T-cell (primary cell): Measurements from ENCODE around the gene VARS2. TPM values are rescaled to one million over a fixed set of nuclear protein-coding genes. Genes with fewer than 3 reads are reported as not detected.
A peak's percentile ranks its signal among the peaks of the same experiment; 100 is the strongest.
"Not testable (repeated sequence)": the region's sequence is repeated elsewhere in the genome, so short reads cannot be mapped to it uniquely, and the experiment has no call there.

Experiments used
- ATAC-seq, 4 experiments: fragments of 200-7000 bp in 3 of 4; fragments of 150-1000 bp in 1 of 4; cut with Tn5 transposase; replicated peaks in 1 of 4; 1 replicate in 3 of 4; 2 replicates in 1 of 4; pipeline ENCODE4 v1.10.0; 2021; ENCODE audit warnings: moderate library complexity in 3 of 4, mild to moderate bottlenecking in 2 of 4, moderate number of reproducible peaks in 1 of 4
- CTCF ChIA-PET, 2 donors: fragments of 300-600 bp; sonication (Branson Sonifier 250); formaldehyde crosslinking; loops; one replicate each; lab custom pipeline; 2022; ENCODE audit warnings: antibody characterized with exemption in 2 of 2; lab: Charles Lee
- POLR2A ChIA-PET, 2 donors: fragments of 300-600 bp; sonication (Branson Sonifier 250); formaldehyde crosslinking; loops; one replicate each; lab custom pipeline; 2022; ENCODE audit warnings: antibody characterized with exemption in 2 of 2; lab: Charles Lee
- DNase-seq, 35 experiments: peaks; one replicate each; pipeline versions ENCODE4 v3.0.0 to v3.0.0-alpha.2; 2013 to 2023
- H3K27ac ChIP-seq: one replicate; pipeline ENCODE4 v1.5.1; 2013; ENCODE audit warnings: low read length
- H3K27me3 ChIP-seq, 2 experiments: replicated peaks in 1 of 2; 1 replicate in 1 of 2; 2 replicates in 1 of 2; pipeline versions ENCODE4 v1.6.1 to v1.7.0; 2013; ENCODE audit warnings: low read length in 1 of 2, mixed read lengths in 1 of 2; ENCODE audit not compliant: control insufficient read depth in 2 of 2, insufficient read depth in 2 of 2; ENCODE audit errors: extremely low read depth in 1 of 2
- H3K36me3 ChIP-seq, 2 donors: 1 replicate in 1 of 2; 2 replicates in 1 of 2; pipeline versions ENCODE4 v1.6.1 to v1.7.0; 2013; ENCODE audit warnings: low read length in 1 of 2; ENCODE audit not compliant: control insufficient read depth in 2 of 2, insufficient read depth in 1 of 2; ENCODE audit errors: extremely low read depth in 1 of 2
- H3K4me1 ChIP-seq, 2 experiments: 1 replicate in 1 of 2; 2 replicates in 1 of 2; pipeline versions ENCODE4 v1.6.1 to v1.7.0; 2013; ENCODE audit warnings: low read length in 2 of 2, mixed read lengths in 1 of 2; ENCODE audit not compliant: insufficient read depth in 2 of 2, control insufficient read depth in 1 of 2; ENCODE audit errors: extremely low read depth in 1 of 2
- H3K4me3 ChIP-seq, 2 donors: 1 replicate in 1 of 2; 2 replicates in 1 of 2; pipeline versions ENCODE4 v1.5.1 to v1.7.0; 2013; ENCODE audit warnings: mild to moderate bottlenecking in 2 of 2, low read length in 1 of 2, moderate library complexity in 1 of 2; ENCODE audit not compliant: control insufficient read depth in 1 of 2; ENCODE audit errors: extremely low read depth in 1 of 2
- H3K9me3 ChIP-seq: 2 replicates; pipeline ENCODE4 v1.7.0; 2013
- H3K27ac Mint-ChIP-seq, 2 donors: one replicate each; pipeline ENCODE4 v1.8.0; 2020 to 2021; ENCODE audit warnings: mild to moderate bottlenecking in 2 of 2, mixed read lengths in 2 of 2
- H3K27me3 Mint-ChIP-seq, 2 donors: one replicate each; pipeline ENCODE4 v1.8.0; 2021 to 2022; ENCODE audit warnings: mixed read lengths in 2 of 2
- H3K36me3 Mint-ChIP-seq: one replicate; pipeline ENCODE4 v1.8.0; 2021; ENCODE audit warnings: mixed read lengths
- H3K4me1 Mint-ChIP-seq, 3 donors: one replicate each; pipeline ENCODE4 v1.8.0; 2020 to 2022; ENCODE audit warnings: mixed read lengths in 3 of 3, mild to moderate bottlenecking in 1 of 3
- H3K4me3 Mint-ChIP-seq, 3 donors: one replicate each; pipeline ENCODE4 v1.8.0; 2020 to 2022; ENCODE audit warnings: mild to moderate bottlenecking in 3 of 3, mixed read lengths in 3 of 3, moderate library complexity in 3 of 3
- H3K9me3 Mint-ChIP-seq, 3 donors: one replicate each; pipeline ENCODE4 v1.8.0; 2020 to 2022; ENCODE audit warnings: mixed read lengths in 3 of 3
- WGBS: methylation state at CpG from one replicate; pipeline ENCODE4 v1.1.5; 2013; ENCODE audit warnings: missing lambda C conversion rate; ENCODE audit not compliant: insufficient coverage; 5-methylcytosine and 5-hydroxymethylcytosine counted together
- total RNA-seq, 35 experiments: library from RNA in 6 of 35; stranded (reverse) in 6 of 35; fragments of 120-200 nt in 1 of 35; gene quantifications; one replicate each; pipeline versions ENCODE4 v1.2.1 to v1.2.4 and lab custom pipeline; 2013 to 2026

Gene VARS2
- total RNA-seq, 5 donors from 2014 or later (not counting 1 experiment from before 2014, with no cell fraction given), result 25.1 to 55.2 (median 40.9) TPM

DNA sequence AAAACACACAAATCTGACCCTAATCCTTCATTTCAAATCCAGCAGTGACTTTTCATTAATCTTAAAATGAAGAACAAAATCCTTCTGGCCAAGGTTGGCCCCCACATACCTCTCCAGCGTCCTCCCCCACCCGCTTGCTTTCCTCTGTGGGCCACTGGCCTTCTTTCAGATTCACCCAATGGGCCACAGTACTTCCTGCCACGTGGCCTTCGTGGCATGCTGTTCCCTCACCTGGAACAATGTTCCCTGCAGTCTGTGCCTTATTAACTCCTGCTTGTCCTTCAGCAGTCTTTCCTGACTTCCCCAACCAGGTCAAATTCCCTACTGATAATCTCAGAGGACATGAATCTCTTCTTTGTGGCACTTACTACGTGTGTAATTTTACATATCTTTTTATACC, 11.3 kb upstream of the VARS2 start:
- no peaks in the 10 kb centered on the region for H3K27me3 ChIP-seq
- no peak overlapping the region for H3K27ac Mint-ChIP-seq
- 48% methylated on average over 4 of the region's 5 CpGs for WGBS
- peaks cover 2 to 9% (median 8%) of the 10 kb centered on the region in 3 donors for H3K4me1 Mint-ChIP-seq
- ChIA-PET POLR2A (no interaction called here), CTCF (interaction anchor here in 1 of 2 donors (0.6 kb wide), 1 partner anchor 420 kb away, joined by 3 read pairs; no protein-coding TSS in a partner anchor)
- no peaks in the 10 kb centered on the region for H3K27me3 Mint-ChIP-seq
- no peak for DNase-seq
- H3K36me3 Mint-ChIP-seq, result peaks cover 11% of the 10 kb centered on the region
- H3K36me3 ChIP-seq, result peaks cover 6 to 10% of the 10 kb centered on the region in 2 donors
- H3K4me3 Mint-ChIP-seq, result no peak overlapping the region
- no peak for ATAC-seq
- H3K27ac ChIP-seq, result no peak overlapping the region
- no peak overlapping the region for H3K4me3 ChIP-seq
- no peaks in the 10 kb centered on the region for H3K9me3 Mint-ChIP-seq
- H3K9me3 ChIP-seq, result no peaks in the 10 kb centered on the region
- peaks cover 0 to 5% of the 10 kb centered on the region in 2 experiments for H3K4me1 ChIP-seq

- ChIA-PET CTCF (interaction anchor here in 1 of 2 donors (0.6 kb wide), 1 partner anchor 421 kb away, joined by 3 read pairs; no protein-coding TSS in a partner anchor), POLR2A (no interaction called here)
- peaks cover 6% of the 10 kb centered on the region for H3K36me3 Mint-ChIP-seq
- H3K27me3 Mint-ChIP-seq, result no peaks in the 10 kb centered on the region
- Histone ChIP-seq H3K27ac (no peak overlapping the region), H3K36me3 (peaks cover 6% of the 10 kb centered on the region in 2 donors), H3K4me3 (no peak overlapping the region), H3K27me3 (no peaks in the 10 kb centered on the region), H3K4me1 (peaks cover 0 to 8% of the 10 kb centered on the region in 2 experiments), H3K9me3 (no peaks in the 10 kb centered on the region)
- no peak overlapping the region for H3K4me3 Mint-ChIP-seq
- no peak overlapping the region for H3K27ac Mint-ChIP-seq
- no peaks in the 10 kb centered on the region for H3K9me3 Mint-ChIP-seq
- no CpG with 5 or more reads among the region's 4 CpGs for WGBS
- peaks cover 8 to 14% (median 13%) of the 10 kb centered on the region in 3 donors for H3K4me1 Mint-ChIP-seq
- DNase-seq (no peak), ATAC-seq (no peak)
Observed at GRCh38 chr6:30903236-30903635, 10.8 kb upstream of the VARS2 start.

GRCh38 chr6:30907290-30907757, 6.7 kb upstream of the VARS2 start:
- 51% methylated on average over 12 of the region's 16 CpGs for WGBS
- not testable (repeated sequence) for ATAC-seq, H3K9me3 Mint-ChIP-seq, H3K27ac ChIP-seq, H3K9me3 ChIP-seq, H3K27me3 Mint-ChIP-seq, H3K27me3 ChIP-seq, DNase-seq
- peaks cover 17 to 27% (median 25%) of the 10 kb centered on the region in 3 donors for H3K4me1 Mint-ChIP-seq
- H3K36me3 Mint-ChIP-seq, result peaks cover 14% of the 10 kb centered on the region
- Histone ChIP-seq H3K36me3 (peaks cover 1 to 19% of the 10 kb centered on the region in 2 donors), H3K4me1 (peaks cover 6 to 20% of the 10 kb centered on the region in 2 experiments), H3K4me3 (peak overlapping the region; percentile 88 to 91)
- H3K4me3 Mint-ChIP-seq, result peak overlapping the region; percentile 99 to 100 (median 99)
- POLR2A ChIA-PET, result interaction anchor here (0.6 to 1.1 kb wide), 3 partner anchors 293 to 900 kb away, joined by 3 to 9 read pairs (median 3); partner anchors contain the start of gene PPP1R11 (in 1 of the 2)
- CTCF ChIA-PET, result interaction anchor here in 1 of 2 donors (1.0 kb wide), 2 partner anchors 27 to 228 kb away, joined by 3 to 4 read pairs; no protein-coding TSS in a partner anchor
- H3K27ac Mint-ChIP-seq, result peak overlapping the region in 1 of 2 donors; percentile 87

GRCh38 chr6:30907758-30908591, 6.1 kb upstream of the VARS2 start, which contains the start of gene GTF2H4:
TSS of gene GTF2H4 (plus strand) at chr6:30908207.
- Histone ChIP-seq H3K36me3 (peaks cover 3 to 19% of the 10 kb centered on the region in 2 donors), H3K9me3 (no peaks in the 10 kb centered on the region), H3K4me3 (peak within 1 kb of the TSS; percentile 88 to 91), H3K27me3 (no peaks in the 10 kb centered on the region), H3K4me1 (peaks cover 6 to 20% of the 10 kb centered on the region in 2 experiments), H3K27ac (no peak within 1 kb of the TSS)
- Mint-ChIP-seq H3K4me3 (peak within 1 kb of the TSS; percentile 99 to 100 (median 99)), H3K27me3 (no peaks in the 10 kb centered on the region), H3K36me3 (peaks cover 18% of the 10 kb centered on the region), H3K9me3 (no peaks in the 10 kb centered on the region), H3K27ac (peak within 1 kb of the TSS; percentile 80 to 87), H3K4me1 (peaks cover 17 to 26% (median 24%) of the 10 kb centered on the region in 3 donors)
- peak; percentile 98 to 100 (median 98) for ATAC-seq
- ChIA-PET CTCF (interaction anchor here in 1 of 2 donors (1.0 kb wide), 2 partner anchors 28 to 229 kb away, joined by 3 to 4 read pairs; no protein-coding TSS in a partner anchor), POLR2A (interaction anchor here (0.6 to 1.1 kb wide), 3 partner anchors 293 to 899 kb away, joined by 3 to 9 read pairs (median 3); partner anchors contain the start of gene PPP1R11 (in 1 of the 2))
- DNase-seq, result peak; percentile 84 to 97 (median 93)
- under 1% methylated on average over 48 of the region's 49 CpGs for WGBS

DNA sequence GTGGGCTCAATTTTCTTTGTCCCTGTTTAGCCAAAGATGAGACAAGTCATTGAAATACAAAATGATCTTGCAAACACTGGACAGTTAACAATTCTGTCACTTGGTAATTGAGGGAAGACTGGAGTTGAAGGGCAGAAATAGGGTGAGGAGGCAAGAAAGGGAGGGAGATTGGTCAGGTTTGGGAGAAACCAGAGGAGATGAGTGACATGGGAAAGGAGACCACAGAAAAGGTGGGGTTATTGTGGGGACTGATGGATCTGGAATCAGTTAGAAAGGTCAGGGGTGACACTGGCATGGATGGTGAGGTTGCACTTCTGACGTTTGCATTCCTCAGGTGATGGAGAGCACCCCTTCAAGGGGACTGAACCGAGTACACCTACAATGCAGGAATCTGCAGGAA, 5.3 kb upstream of the VARS2 start:
- H3K4me3 ChIP-seq, result peak overlapping the region; percentile 88 to 91
- WGBS, result no CpG with 5 or more reads among the region's 2 CpGs
- no peak overlapping the region for H3K27ac ChIP-seq

DNA sequence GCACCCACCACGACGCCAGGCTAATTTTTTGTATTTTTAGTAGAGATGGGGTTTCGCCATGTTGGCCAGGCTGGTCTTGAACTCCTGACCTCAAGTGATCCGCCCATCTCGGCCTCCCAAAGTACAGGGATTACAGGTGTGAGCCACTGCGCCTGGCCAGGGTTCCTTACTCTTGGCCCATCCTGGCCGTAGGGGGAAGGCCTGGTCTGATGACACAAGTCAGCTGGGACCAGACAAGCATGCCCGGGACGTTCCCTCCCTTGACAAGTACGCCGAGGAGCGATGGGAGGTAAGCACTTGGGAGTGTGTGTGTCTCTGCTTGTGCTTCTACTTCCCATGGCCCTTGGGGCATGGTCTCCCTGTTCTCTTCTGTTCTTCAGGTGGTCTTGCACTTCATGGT, 3.6 kb upstream of the VARS2 start:
- H3K4me3 Mint-ChIP-seq, H3K27ac ChIP-seq, H3K4me3 ChIP-seq, H3K27me3 ChIP-seq, H3K27me3 Mint-ChIP-seq, ATAC-seq, DNase-seq, H3K9me3 Mint-ChIP-seq, H3K9me3 ChIP-seq, POLR2A ChIA-PET, H3K27ac Mint-ChIP-seq, CTCF ChIA-PET: not testable (repeated sequence)
- Mint-ChIP-seq H3K4me1 (peaks cover 35 to 44% (median 43%) of the 10 kb centered on the region in 3 donors), H3K36me3 (peaks cover 18% of the 10 kb centered on the region)
- Histone ChIP-seq H3K4me1 (peaks cover 10 to 41% of the 10 kb centered on the region in 2 experiments), H3K36me3 (peaks cover 3 to 19% of the 10 kb centered on the region in 2 donors)
- 98% methylated on average over 7 of the region's 12 CpGs for WGBS

More for the DNA sequence above, 5.3 kb upstream of the VARS2 start:
- ATAC-seq (no peak), DNase-seq (no peak)
- peaks cover 24 to 32% (median 31%) of the 10 kb centered on the region in 3 donors for H3K4me1 Mint-ChIP-seq
- Histone ChIP-seq H3K4me1 (peaks cover 6 to 27% of the 10 kb centered on the region in 2 experiments), H3K36me3 (peaks cover 3 to 19% of the 10 kb centered on the region in 2 donors), H3K27me3 (no peaks in the 10 kb centered on the region), H3K9me3 (no peaks in the 10 kb centered on the region)
- ChIA-PET CTCF (no interaction called here), POLR2A (no interaction called here)
- peaks cover 18% of the 10 kb centered on the region for H3K36me3 Mint-ChIP-seq
- H3K4me3 Mint-ChIP-seq, result peak overlapping the region; percentile 99 to 100 (median 99)
- H3K27ac Mint-ChIP-seq, result peak overlapping the region in 1 of 2 donors; percentile 87
- H3K27me3 Mint-ChIP-seq, result no peaks in the 10 kb centered on the region
- no peaks in the 10 kb centered on the region for H3K9me3 Mint-ChIP-seq
